Right atrium auricular region (tissue), 2 donors: ENCODE measurements around the gene ARHGEF11. TPM values are rescaled to one million over a fixed set of nuclear protein-coding genes. Genes with fewer than 3 reads are reported as not detected.

Experiments
- DNase-seq: peaks from one replicate; pipeline ENCODE4 v3.0.0-alpha.2; 2019; ENCODE audit warnings: low spot score
- H3K27ac ChIP-seq, 2 donors: fragments of 200-600 bp; sonication (generic); 1 replicate in 1 of 2; 2 replicates in 1 of 2; pipeline ENCODE4 v1.5.1; 2016 to 2019
- H3K27me3 ChIP-seq, 2 donors: fragments of 200-600 bp; sonication (generic); one replicate each; pipeline versions ENCODE4 v1.5.1 to v1.6.0; 2017 to 2019
- H3K36me3 ChIP-seq: fragments of 200-600 bp; sonication (generic); one replicate; pipeline ENCODE4 v1.5.1; 2016
- H3K4me1 ChIP-seq, 2 donors: fragments of 200-600 bp; sonication (generic); one replicate each; pipeline versions ENCODE4 v1.5.1 to v1.6.0; 2017 to 2019
- H3K4me3 ChIP-seq, 2 donors: fragments of 200-600 bp; sonication (generic); 1 replicate in 1 of 2; 2 replicates in 1 of 2; pipeline ENCODE4 v1.5.1; 2017 to 2019; ENCODE audit warnings: mild to moderate bottlenecking in 1 of 2, moderate library complexity in 1 of 2
- H3K9me3 ChIP-seq, 2 donors: fragments of 200-600 bp; sonication (generic); one replicate each; pipeline ENCODE4 v1.5.1; 2019
- CTCF ChIP-seq, 2 donors: fragments of 200-600 bp; sonication (generic); IDR thresholded peaks; one replicate each; pipeline ENCODE4 v1.5.1; 2019; ENCODE audit warnings: antibody characterized with exemption in 2 of 2
- total RNA-seq, 2 donors: library from RNA; depleted of rRNA; stranded (reverse); fragments of >200 nt; gene quantifications; one replicate each; pipeline ENCODE4 v1.1.0, GENCODE V29; 2016

ARHGEF11 gene
- total RNA-seq, 2 donors from 2014 or later, result 26.6 to 33.5 TPM

DNA sequence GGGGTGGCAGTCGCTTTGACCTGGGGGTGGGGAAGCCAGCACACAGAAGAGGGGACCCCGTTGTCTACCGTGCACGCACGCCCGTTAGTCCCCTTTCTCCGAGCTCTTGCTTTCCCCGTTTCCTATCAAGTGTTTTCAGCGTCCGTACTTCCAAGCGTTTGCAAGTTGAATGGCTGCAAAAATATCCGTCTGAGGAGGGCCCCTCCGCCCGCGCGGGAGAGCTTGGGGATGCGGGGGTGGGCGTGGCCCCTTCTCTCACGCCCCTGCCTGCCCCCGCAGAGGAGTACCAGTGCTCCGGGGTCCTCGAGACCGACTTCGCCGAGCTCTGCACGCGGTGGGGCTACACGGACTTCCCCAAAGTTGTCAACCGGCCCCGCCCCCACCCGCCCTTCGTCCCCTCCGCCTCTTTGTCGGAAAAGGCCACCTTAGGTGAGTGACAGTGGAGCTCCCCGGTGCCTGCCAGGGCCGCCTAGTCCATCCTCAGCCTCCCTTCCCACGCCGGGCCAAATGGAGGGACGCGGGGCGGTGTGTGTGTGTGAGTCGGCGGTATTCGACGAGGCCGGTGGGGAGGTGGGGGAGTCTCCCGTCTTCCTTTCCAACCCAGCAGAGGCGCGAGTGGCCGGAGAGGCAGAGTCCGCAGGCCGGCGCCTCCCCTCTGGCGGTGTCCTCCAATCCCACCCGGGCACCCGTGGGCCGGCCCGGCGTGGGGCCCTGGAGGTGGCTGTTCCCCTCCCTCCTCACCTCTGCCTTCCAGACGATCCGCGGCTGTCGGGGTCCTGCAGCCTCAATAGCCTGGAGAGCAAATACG lies 121.7 kb downstream of the ARHGEF11 start:
- H3K4me3 ChIP-seq, result peak overlapping the region in 1 of 2 donors; percentile 28
- no peak for DNase-seq
- H3K36me3 ChIP-seq, result no peaks in the 10 kb centered on the region
- no peak overlapping the region for H3K27ac ChIP-seq
- no peaks in the 10 kb centered on the region for H3K9me3 ChIP-seq
- TF ChIP-seq CTCF (IDR thresholded peaks at IDR 0.05), result no peak
- H3K27me3 ChIP-seq, result peaks cover 20 to 29% of the 10 kb centered on the region in 2 donors
- peaks cover 0 to 35% of the 10 kb centered on the region in 2 donors for H3K4me1 ChIP-seq

GRCh38 chr1:156922986-156923669 lies 122.4 kb downstream of the ARHGEF11 start:
- no peak overlapping the region for H3K27ac ChIP-seq
- no peak for TF ChIP-seq CTCF (IDR thresholded peaks at IDR 0.05)
- no peak overlapping the region for H3K4me3 ChIP-seq
- peaks cover 0 to 3% of the 10 kb centered on the region in 2 donors for H3K9me3 ChIP-seq
- no peaks in the 10 kb centered on the region for H3K36me3 ChIP-seq
- DNase-seq, result no peak
- H3K27me3 ChIP-seq, result peaks cover 20 to 29% of the 10 kb centered on the region in 2 donors
- peaks cover 0 to 35% of the 10 kb centered on the region in 2 donors for H3K4me1 ChIP-seq

DNA sequence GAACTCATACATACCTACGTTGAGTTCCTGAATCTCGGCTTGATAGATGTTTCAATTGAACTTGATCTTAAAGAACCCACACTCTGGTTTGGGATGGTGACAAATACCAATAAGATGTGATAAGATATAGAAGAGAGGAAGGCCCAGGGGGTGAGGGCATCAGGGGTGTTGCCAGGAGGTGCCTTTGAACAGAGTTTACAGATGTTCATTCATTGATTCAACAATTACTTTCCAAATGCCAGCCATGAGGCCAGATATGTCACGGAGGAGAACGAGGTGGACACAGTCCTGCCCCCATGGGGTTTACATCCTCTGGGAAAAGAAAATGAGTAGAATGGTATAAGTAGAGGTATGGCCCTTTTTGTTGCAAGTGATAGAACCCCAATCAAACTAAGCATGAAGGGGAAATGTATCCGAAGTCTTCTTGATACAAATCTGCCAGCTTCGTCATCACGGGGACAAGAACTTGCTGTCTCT lies 124.5 kb downstream of the ARHGEF11 start:
- no peak for TF ChIP-seq CTCF (IDR thresholded peaks at IDR 0.05)
- peaks cover 13 to 29% of the 10 kb centered on the region in 2 donors for H3K27me3 ChIP-seq
- H3K9me3 ChIP-seq, result peaks cover 0 to 6% of the 10 kb centered on the region in 2 donors
- H3K4me3 ChIP-seq, result no peak overlapping the region
- no peaks in the 10 kb centered on the region for H3K36me3 ChIP-seq
- DNase-seq, result no peak
- peaks cover 0 to 26% of the 10 kb centered on the region in 2 donors for H3K4me1 ChIP-seq
- H3K27ac ChIP-seq, result no peak overlapping the region

GRCh38 chr1:156920233-156921052 lies 125.1 kb downstream of the ARHGEF11 start, which contains the start of gene LRRC71:
Gene LRRC71 (plus strand): TSS chr1:156920632. CDS start chr1:156920804, 172 bp downstream.
- H3K4me3 ChIP-seq, result peak within 1 kb of the TSS in 1 of 2 donors; percentile 33
- peaks cover 11 to 29% of the 10 kb centered on the region in 2 donors for H3K27me3 ChIP-seq
- peak; percentile 77 for DNase-seq
- H3K9me3 ChIP-seq, result peaks cover 0 to 6% of the 10 kb centered on the region in 2 donors
- peaks cover 2% of the 10 kb centered on the region for H3K36me3 ChIP-seq
- TF ChIP-seq CTCF (IDR thresholded peaks at IDR 0.05), result peak; percentile 74 to 95
- H3K27ac ChIP-seq, result no peak within 1 kb of the TSS
- peaks cover 0 to 26% of the 10 kb centered on the region in 2 donors for H3K4me1 ChIP-seq

- Histone ChIP-seq H3K27ac (no peak overlapping the region), H3K36me3 (peaks cover 32% of the 10 kb centered on the region), H3K4me3 (no peak overlapping the region), H3K4me1 (no peaks in the 10 kb centered on the region), H3K27me3 (no peaks in the 10 kb centered on the region), H3K9me3 (peaks cover 0 to 6% of the 10 kb centered on the region in 2 donors)
- no peak for DNase-seq
- TF ChIP-seq CTCF (IDR thresholded peaks at IDR 0.05), result no peak
Observed at GRCh38 chr1:156914440-156914856, 131.1 kb downstream of the ARHGEF11 start.
